HEK293 (cell line): ENCODE data around the gene PPP2R2D.

Source experiments
- CTCF ChIP-seq: fragments of 450-650 bp; formaldehyde crosslinking; IDR thresholded peaks from 2 replicates; pipeline ENCODE4 v1.5.1; 2016; ENCODE audit warnings: missing biosample characterization, missing genetic modification characterization
- SCRT2 ChIP-seq: fragments of 450-650 bp; formaldehyde crosslinking; IDR thresholded peaks from 2 replicates; pipeline ENCODE4 v1.5.1; 2016; ENCODE audit warnings: missing biosample characterization, missing genetic modification characterization
- SP2 ChIP-seq: fragments of 450-650 bp; formaldehyde crosslinking; IDR thresholded peaks from 2 replicates; pipeline ENCODE4 v1.5.1; 2016; ENCODE audit warnings: missing biosample characterization, missing genetic modification characterization
- ZBTB26 ChIP-seq: fragments of 450-650 bp; formaldehyde crosslinking; optimal IDR thresholded peaks from 2 replicates; pipeline ENCODE3; 2016; ENCODE audit warnings: missing biosample characterization, mild to moderate bottlenecking, missing genetic modification characterization
- ZBTB44 ChIP-seq: fragments of 450-650 bp; IDR thresholded peaks from 2 replicates; pipeline ENCODE4 v1.5.1; 2018; ENCODE audit warnings: missing biosample characterization, mild to moderate bottlenecking, missing genetic modification characterization
- ZFP3 ChIP-seq: fragments of 450-650 bp; formaldehyde crosslinking; IDR thresholded peaks from 2 replicates; pipeline ENCODE4 v1.5.1; 2016; ENCODE audit warnings: low read depth, missing biosample characterization, missing genetic modification characterization
- ZNF16 ChIP-seq: fragments of 450-650 bp; formaldehyde crosslinking; IDR thresholded peaks from 2 replicates; pipeline ENCODE4 v1.5.1; 2016; ENCODE audit warnings: low read depth, missing biosample characterization, missing genetic modification characterization
- ZNF302 ChIP-seq: fragments of 450-650 bp; formaldehyde crosslinking; IDR thresholded peaks from 2 replicates; pipeline ENCODE4 v1.5.1; 2016; ENCODE audit warnings: missing biosample characterization, missing genetic modification characterization, low read depth
- ZNF324 ChIP-seq: fragments of 450-650 bp; formaldehyde crosslinking; IDR thresholded peaks from 2 replicates; pipeline ENCODE4 v1.5.1; 2016; ENCODE audit warnings: missing biosample characterization, missing genetic modification characterization
- ZNF639 ChIP-seq: fragments of 450-650 bp; formaldehyde crosslinking; IDR thresholded peaks from 2 replicates; pipeline ENCODE4 v1.5.1; 2016; ENCODE audit warnings: missing biosample characterization, missing genetic modification characterization
- ZNF664 ChIP-seq: fragments of 450-650 bp; formaldehyde crosslinking; IDR thresholded peaks from 2 replicates; pipeline ENCODE4 v1.5.1; 2016; ENCODE audit warnings: missing biosample characterization, missing genetic modification characterization

- TF ChIP-seq CTCF (tag by site-specific recombination) = no peak
- TF ChIP-seq ZNF302 (tag by site-specific recombination) = no peak
- no peak for TF ChIP-seq SCRT2 (tag by site-specific recombination)
- no peak for TF ChIP-seq ZNF16 (tag by site-specific recombination)
- no peak for TF ChIP-seq SP2
- TF ChIP-seq ZNF664 (tag by site-specific recombination) = no peak
- no peak for TF ChIP-seq ZFP3 (tag by site-specific recombination)
- no peak for TF ChIP-seq ZNF324 (tag by site-specific recombination)
- TF ChIP-seq ZBTB26 (tag by site-specific recombination) = no peak
- no peak for TF ChIP-seq ZNF639 (tag by site-specific recombination)
- no peak for TF ChIP-seq ZBTB44 (tag by site-specific recombination)
Observed at GRCh38 chr10:131882151-131882550, 18.7 kb upstream of the PPP2R2D start.
